ENCODE results near the gene KIF1B. TPM values are rescaled to one million over a fixed set of nuclear protein-coding genes. Genes with fewer than 3 reads are reported as not detected.
A peak's percentile ranks its signal among the peaks of the same experiment; 100 is the strongest.

Gene KIF1B
- 1 to 10 TPM; 1.2 to 2.4 (median 1.8) TPM for polyA plus RNA-seq

GRCh38 chr1:10209905-10210810 lies at the start of gene KIF1B:
Gene KIF1B, plus strand, starts transcription at chr1:10210570. Its CDS starts 21,759 bp downstream, at chr1:10232329.
- peak within 1 kb of the TSS; percentile 83 to 88 (median 87) for H3K4me3 Mint-ChIP-seq
- H3K9me3 Mint-ChIP-seq = no peaks in the 10 kb centered on the region
- H3K27me3 Mint-ChIP-seq (ENCODE audit: low read depth in 3 of 3) = peaks cover 8 to 12% (median 8%) of the 10 kb centered on the region in 3 donors
- peak within 1 kb of the TSS; percentile 34 to 84 (median 74) for H3K27ac Mint-ChIP-seq
- no peaks in the 10 kb centered on the region for H3K36me3 Mint-ChIP-seq
- peaks cover 21 to 24% of the 10 kb centered on the region in 2 donors for H3K4me1 Mint-ChIP-seq
- peak; percentile 98 to 99 (median 98) for DNase-seq

- DNase-seq = no peak
- Mint-ChIP-seq H3K9me3 (no peaks in the 10 kb centered on the region), H3K4me3 (no peak overlapping the region), H3K27ac (no peak overlapping the region), H3K27me3 (ENCODE audit: low read depth in 3 of 3) (peaks cover 0 to 6% (median 0%) of the 10 kb centered on the region in 3 donors), H3K36me3 (peaks cover 8 to 31% (median 27%) of the 10 kb centered on the region in 3 donors), H3K4me1 (no peaks in the 10 kb centered on the region)
Observed at GRCh38 chr1:10160907-10161490, 49.4 kb upstream of the KIF1B start.

GRCh38 chr1:10161541-10162290 lies 48.7 kb upstream of the KIF1B start:
- H3K4me1 Mint-ChIP-seq = no peaks in the 10 kb centered on the region
- DNase-seq = no peak
- no peak overlapping the region for H3K4me3 Mint-ChIP-seq
- no peak overlapping the region for H3K27ac Mint-ChIP-seq
- H3K9me3 Mint-ChIP-seq = no peaks in the 10 kb centered on the region
- H3K27me3 Mint-ChIP-seq (ENCODE audit: low read depth in 3 of 3) = peaks cover 0 to 6% (median 0%) of the 10 kb centered on the region in 3 donors
- peaks cover 8 to 34% (median 27%) of the 10 kb centered on the region in 3 donors for H3K36me3 Mint-ChIP-seq

GRCh38 chr1:10168912-10169514 lies 41.4 kb upstream of the KIF1B start:
- Mint-ChIP-seq H3K36me3 (peaks cover 29 to 49% (median 33%) of the 10 kb centered on the region in 3 donors), H3K4me3 (no peak overlapping the region), H3K27ac (no peak overlapping the region), H3K9me3 (no peaks in the 10 kb centered on the region), H3K4me1 (peaks cover 2 to 11% of the 10 kb centered on the region in 2 donors), H3K27me3 (ENCODE audit: low read depth in 3 of 3) (peaks cover 0 to 2% (median 2%) of the 10 kb centered on the region in 3 donors)
- no peak for DNase-seq

GRCh38 chr1:10170239-10170574 lies 40.2 kb upstream of the KIF1B start:
- H3K27ac Mint-ChIP-seq = peak overlapping the region in 3 of 6 donors; percentile 36 to 60 (median 60)
- no peak overlapping the region for H3K4me3 Mint-ChIP-seq
- H3K27me3 Mint-ChIP-seq (ENCODE audit: low read depth in 3 of 3) = peaks cover 0 to 2% (median 2%) of the 10 kb centered on the region in 3 donors
- peaks cover 2 to 11% of the 10 kb centered on the region in 2 donors for H3K4me1 Mint-ChIP-seq
- H3K36me3 Mint-ChIP-seq = peaks cover 28 to 46% (median 30%) of the 10 kb centered on the region in 3 donors
- DNase-seq = no peak
- H3K9me3 Mint-ChIP-seq = no peaks in the 10 kb centered on the region

GRCh38 chr1:10171105-10171767 lies 39.1 kb upstream of the KIF1B start:
- Mint-ChIP-seq H3K27me3 (ENCODE audit: low read depth in 3 of 3) (peaks cover 0 to 2% (median 0%) of the 10 kb centered on the region in 3 donors), H3K36me3 (peaks cover 31 to 44% (median 35%) of the 10 kb centered on the region in 3 donors), H3K4me1 (peaks cover 2 to 11% of the 10 kb centered on the region in 2 donors), H3K27ac (no peak overlapping the region), H3K9me3 (no peaks in the 10 kb centered on the region), H3K4me3 (no peak overlapping the region)
- DNase-seq = no peak

GRCh38 chr1:10171995-10172669 lies 38.2 kb upstream of the KIF1B start:
- peaks cover 31 to 47% (median 38%) of the 10 kb centered on the region in 3 donors for H3K36me3 Mint-ChIP-seq

GRCh38 chr1:10173582-10173981 lies 36.8 kb upstream of the KIF1B start:
- no peaks in the 10 kb centered on the region for H3K9me3 Mint-ChIP-seq
- peaks cover 2 to 11% of the 10 kb centered on the region in 2 donors for H3K4me1 Mint-ChIP-seq
- no peak overlapping the region for H3K27ac Mint-ChIP-seq
- H3K36me3 Mint-ChIP-seq = peaks cover 31 to 40% (median 34%) of the 10 kb centered on the region in 3 donors
- no peak overlapping the region for H3K4me3 Mint-ChIP-seq
- DNase-seq = no peak
- H3K27me3 Mint-ChIP-seq (ENCODE audit: low read depth in 3 of 3) = peaks cover 0 to 2% (median 0%) of the 10 kb centered on the region in 3 donors

More at GRCh38 chr1:10171995-10172669, 38.2 kb upstream of the KIF1B start:
- Mint-ChIP-seq H3K4me1 (peaks cover 2 to 11% of the 10 kb centered on the region in 2 donors), H3K27me3 (ENCODE audit: low read depth in 3 of 3) (peaks cover 0 to 2% (median 0%) of the 10 kb centered on the region in 3 donors), H3K4me3 (no peak overlapping the region), H3K9me3 (no peaks in the 10 kb centered on the region), H3K27ac (peak overlapping the region in 1 of 6 donors; percentile 22)
- DNase-seq = no peak

GRCh38 chr1:10177876-10178275 lies 32.5 kb upstream of the KIF1B start:
- H3K27ac Mint-ChIP-seq = no peak overlapping the region
- H3K4me1 Mint-ChIP-seq = no peaks in the 10 kb centered on the region
- no peak overlapping the region for H3K4me3 Mint-ChIP-seq
- peaks cover 13 to 41% (median 21%) of the 10 kb centered on the region in 3 donors for H3K36me3 Mint-ChIP-seq
- H3K9me3 Mint-ChIP-seq = no peaks in the 10 kb centered on the region
- H3K27me3 Mint-ChIP-seq (ENCODE audit: low read depth in 3 of 3) = peaks cover 0 to 2% (median 0%) of the 10 kb centered on the region in 3 donors
- DNase-seq = no peak

- H3K9me3 Mint-ChIP-seq = no peaks in the 10 kb centered on the region
- H3K27ac Mint-ChIP-seq = no peak overlapping the region
- no peaks in the 10 kb centered on the region for H3K4me1 Mint-ChIP-seq
- H3K36me3 Mint-ChIP-seq = peaks cover 13 to 41% (median 21%) of the 10 kb centered on the region in 3 donors
- H3K4me3 Mint-ChIP-seq = no peak overlapping the region
- DNase-seq = no peak
- H3K27me3 Mint-ChIP-seq (ENCODE audit: low read depth in 3 of 3) = peaks cover 0 to 2% (median 1%) of the 10 kb centered on the region in 3 donors
Observed at GRCh38 chr1:10178597-10179405, 31.6 kb upstream of the KIF1B start.

- no peaks in the 10 kb centered on the region for H3K9me3 Mint-ChIP-seq
- H3K36me3 Mint-ChIP-seq = peaks cover 12 to 40% (median 20%) of the 10 kb centered on the region in 3 donors
- DNase-seq = no peak
- no peak overlapping the region for H3K27ac Mint-ChIP-seq
- peaks cover 1 to 2% (median 2%) of the 10 kb centered on the region in 3 donors for H3K27me3 Mint-ChIP-seq (ENCODE audit: low read depth in 3 of 3)
- no peak overlapping the region for H3K4me3 Mint-ChIP-seq
- H3K4me1 Mint-ChIP-seq = no peaks in the 10 kb centered on the region
Observed at GRCh38 chr1:10179406-10180091, 30.8 kb upstream of the KIF1B start.

Measured in immature natural killer cell (primary cell).